ENCODE measurements around the gene COMTD1.

The COMTD1 gene

DNA sequence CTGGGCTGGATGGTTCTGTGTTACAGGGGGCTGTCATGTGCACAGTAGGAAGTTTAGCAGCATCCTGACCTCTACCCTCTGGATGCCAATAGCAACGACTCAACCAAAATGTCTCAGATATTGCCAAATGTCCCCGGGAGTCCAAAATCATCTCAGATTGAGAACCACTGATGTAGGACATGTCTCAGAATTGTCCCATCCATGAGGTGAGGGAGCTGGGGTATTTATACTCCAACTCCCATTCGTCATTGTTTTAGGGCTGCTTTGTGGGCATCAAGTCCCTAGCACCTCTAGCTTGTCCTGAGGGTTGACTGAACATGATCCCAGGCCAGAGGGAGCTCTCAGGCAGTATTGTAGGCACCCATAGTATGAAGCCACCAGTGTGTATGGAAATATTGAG lies 25.2 kb upstream of the COMTD1 start:
- peaks cover 6% of the 10 kb centered on the region for H3K9me3 Mint-ChIP-seq
- H3K27ac Mint-ChIP-seq, result no peak overlapping the region

DNA sequence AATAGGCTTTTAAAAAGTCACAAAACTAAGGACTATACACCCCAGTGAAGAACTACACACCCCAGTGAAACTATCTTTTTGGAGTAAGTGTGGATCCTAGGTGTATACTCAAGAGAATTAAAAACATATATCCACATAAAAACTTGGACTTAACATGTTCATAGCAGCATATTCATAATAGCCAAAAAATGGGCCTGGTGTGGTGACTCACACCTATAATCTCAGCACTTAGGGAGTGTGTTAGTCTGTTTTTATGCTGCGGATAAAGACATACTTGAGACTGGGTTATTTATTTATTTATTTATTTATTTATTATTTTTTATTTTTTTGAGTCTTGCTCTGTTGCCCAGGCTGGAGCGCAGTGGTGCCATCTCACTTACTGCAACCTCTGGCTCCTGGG lies 19.0 kb upstream of the COMTD1 start:
- no peak overlapping the region for H3K4me3 Mint-ChIP-seq
- no peaks in the 10 kb centered on the region for H3K4me1 Mint-ChIP-seq (ENCODE audit: low read depth)
- H3K27ac Mint-ChIP-seq, result no peak overlapping the region
- DNase-seq, result no peak
- H3K27me3 Mint-ChIP-seq, result no peaks in the 10 kb centered on the region
- H3K9me3 Mint-ChIP-seq, result peaks cover 22% of the 10 kb centered on the region
- no peaks in the 10 kb centered on the region for H3K36me3 Mint-ChIP-seq (ENCODE audit: low read depth)

More for the DNA sequence above, 25.2 kb upstream of the COMTD1 start:
- no peak for DNase-seq
- Mint-ChIP-seq H3K36me3 (ENCODE audit: low read depth) (no peaks in the 10 kb centered on the region), H3K4me1 (ENCODE audit: low read depth) (no peaks in the 10 kb centered on the region), H3K4me3 (no peak overlapping the region), H3K27me3 (no peaks in the 10 kb centered on the region)

DNA sequence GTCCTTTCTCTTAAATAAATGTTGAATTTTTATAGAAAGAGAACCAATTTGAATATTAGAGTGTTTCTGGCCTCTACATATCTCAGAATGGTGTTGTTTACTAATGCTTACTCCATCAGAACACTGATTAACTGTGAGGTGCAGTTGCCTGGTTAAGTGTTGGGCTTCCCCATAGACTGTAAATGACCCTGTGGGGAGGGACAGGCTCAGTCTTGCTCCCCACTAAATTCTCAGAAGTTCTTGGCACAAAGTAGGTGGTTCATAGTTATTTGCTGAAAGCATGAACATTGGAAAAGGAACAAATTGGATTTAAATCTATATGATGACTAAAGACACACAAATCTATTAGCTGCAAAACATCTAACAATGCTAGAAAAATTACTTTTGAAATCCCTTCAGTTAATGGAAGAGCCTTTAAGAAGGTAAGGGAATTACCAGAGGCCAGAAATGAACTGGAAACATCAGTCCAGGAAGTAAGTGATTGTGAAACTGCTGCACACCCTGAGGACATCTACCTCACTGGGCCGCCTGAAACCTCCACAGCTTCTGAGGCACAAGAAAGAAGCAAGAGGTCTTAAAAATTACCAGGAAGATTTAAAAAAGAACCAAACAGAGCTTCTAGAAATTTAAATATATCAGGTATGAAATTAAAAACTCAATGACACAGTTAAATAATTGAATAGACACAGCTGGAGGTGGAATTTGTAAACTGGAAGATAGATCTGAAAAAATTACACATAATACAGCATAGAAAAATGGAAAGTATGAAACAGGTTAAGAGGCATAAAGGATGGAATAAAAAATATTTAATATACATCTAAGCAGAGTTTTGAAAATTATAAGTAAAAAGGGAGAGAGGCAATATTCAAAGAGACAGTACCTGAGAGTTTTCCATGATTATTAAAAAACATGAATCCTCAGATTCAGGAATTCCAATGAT lies 17.8 kb upstream of the COMTD1 start:
- DNase-seq, result no peak
- no peaks in the 10 kb centered on the region for H3K36me3 Mint-ChIP-seq (ENCODE audit: low read depth)
- peaks cover 22% of the 10 kb centered on the region for H3K9me3 Mint-ChIP-seq
- no peaks in the 10 kb centered on the region for H3K27me3 Mint-ChIP-seq
- H3K4me1 Mint-ChIP-seq (ENCODE audit: low read depth), result no peaks in the 10 kb centered on the region
- no peak overlapping the region for H3K27ac Mint-ChIP-seq
- H3K4me3 Mint-ChIP-seq, result no peak overlapping the region

DNA sequence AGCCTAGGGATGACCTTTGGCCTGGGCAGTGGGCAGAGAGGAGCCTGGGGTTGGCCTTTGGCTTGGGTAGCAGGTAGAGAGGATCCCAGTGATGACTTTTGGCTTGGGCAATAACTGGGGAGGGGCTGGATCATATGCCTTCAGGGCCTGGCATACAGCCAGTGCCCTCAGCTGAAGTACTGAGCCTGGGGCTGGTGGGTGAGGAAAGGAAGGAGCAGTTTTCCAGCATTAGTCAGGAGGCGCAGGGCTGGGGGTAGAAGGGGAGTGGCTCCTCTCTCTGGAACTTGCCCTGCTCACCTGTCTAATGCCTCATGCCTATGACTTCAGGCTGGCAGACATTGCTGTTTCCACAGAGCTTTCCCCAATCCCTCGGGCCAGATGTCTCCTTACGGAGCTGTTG lies 15.2 kb upstream of the COMTD1 start:
- no peak for DNase-seq
- Mint-ChIP-seq H3K36me3 (ENCODE audit: low read depth) (no peaks in the 10 kb centered on the region), H3K4me3 (no peak overlapping the region), H3K9me3 (peaks cover 22% of the 10 kb centered on the region), H3K27ac (no peak overlapping the region), H3K4me1 (ENCODE audit: low read depth) (no peaks in the 10 kb centered on the region), H3K27me3 (no peaks in the 10 kb centered on the region)

DNA sequence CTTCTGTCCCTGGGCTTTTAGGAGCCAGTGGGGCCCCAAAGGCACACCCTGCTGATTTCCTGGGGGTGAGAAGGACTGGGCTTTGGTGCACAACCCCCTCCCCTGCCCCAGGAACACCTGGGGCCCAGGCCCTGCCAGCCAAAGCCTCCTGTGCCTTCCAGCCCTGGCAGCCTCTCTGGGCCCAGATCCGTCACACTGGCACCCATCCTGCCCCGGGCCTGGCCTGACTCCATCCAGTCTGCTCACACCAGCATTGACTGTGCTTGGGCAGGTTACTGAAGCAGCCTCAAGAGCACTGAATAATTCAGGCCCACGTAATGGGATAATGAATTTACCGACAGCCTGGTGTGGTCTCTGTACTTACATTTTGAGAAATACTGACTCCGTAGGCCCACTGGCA lies 12.0 kb upstream of the COMTD1 start:
- no peaks in the 10 kb centered on the region for H3K4me1 Mint-ChIP-seq (ENCODE audit: low read depth)
- H3K4me3 Mint-ChIP-seq, result no peak overlapping the region
- no peaks in the 10 kb centered on the region for H3K27me3 Mint-ChIP-seq
- no peak overlapping the region for H3K27ac Mint-ChIP-seq
- peaks cover 7% of the 10 kb centered on the region for H3K9me3 Mint-ChIP-seq
- no peaks in the 10 kb centered on the region for H3K36me3 Mint-ChIP-seq (ENCODE audit: low read depth)
- no peak for DNase-seq

DNA sequence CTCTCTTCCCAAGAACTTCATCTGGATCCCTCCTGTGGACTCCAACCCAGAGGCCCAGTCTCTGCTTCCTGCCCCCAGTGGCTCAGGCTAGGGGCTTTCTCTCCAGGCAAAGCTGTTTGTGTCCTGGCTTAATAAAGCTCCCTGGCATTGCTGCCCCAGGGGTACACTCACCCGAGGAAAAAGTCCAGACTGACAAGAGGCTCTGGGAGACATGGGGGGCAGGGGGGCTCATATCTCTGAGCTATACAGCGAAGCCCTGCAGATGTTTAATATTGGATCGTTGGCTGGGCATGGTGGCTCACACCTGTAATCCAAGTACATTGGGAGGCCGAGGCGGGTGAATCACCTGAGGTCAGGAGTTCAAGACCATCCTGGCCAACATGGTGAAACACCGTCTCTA lies 10.7 kb upstream of the COMTD1 start:
- H3K4me1 Mint-ChIP-seq (ENCODE audit: low read depth), result no peaks in the 10 kb centered on the region
- no peak for DNase-seq
- no peaks in the 10 kb centered on the region for H3K36me3 Mint-ChIP-seq (ENCODE audit: low read depth)
- no peaks in the 10 kb centered on the region for H3K9me3 Mint-ChIP-seq
- no peak overlapping the region for H3K27ac Mint-ChIP-seq
- H3K4me3 Mint-ChIP-seq, result no peak overlapping the region
- no peaks in the 10 kb centered on the region for H3K27me3 Mint-ChIP-seq

DNA sequence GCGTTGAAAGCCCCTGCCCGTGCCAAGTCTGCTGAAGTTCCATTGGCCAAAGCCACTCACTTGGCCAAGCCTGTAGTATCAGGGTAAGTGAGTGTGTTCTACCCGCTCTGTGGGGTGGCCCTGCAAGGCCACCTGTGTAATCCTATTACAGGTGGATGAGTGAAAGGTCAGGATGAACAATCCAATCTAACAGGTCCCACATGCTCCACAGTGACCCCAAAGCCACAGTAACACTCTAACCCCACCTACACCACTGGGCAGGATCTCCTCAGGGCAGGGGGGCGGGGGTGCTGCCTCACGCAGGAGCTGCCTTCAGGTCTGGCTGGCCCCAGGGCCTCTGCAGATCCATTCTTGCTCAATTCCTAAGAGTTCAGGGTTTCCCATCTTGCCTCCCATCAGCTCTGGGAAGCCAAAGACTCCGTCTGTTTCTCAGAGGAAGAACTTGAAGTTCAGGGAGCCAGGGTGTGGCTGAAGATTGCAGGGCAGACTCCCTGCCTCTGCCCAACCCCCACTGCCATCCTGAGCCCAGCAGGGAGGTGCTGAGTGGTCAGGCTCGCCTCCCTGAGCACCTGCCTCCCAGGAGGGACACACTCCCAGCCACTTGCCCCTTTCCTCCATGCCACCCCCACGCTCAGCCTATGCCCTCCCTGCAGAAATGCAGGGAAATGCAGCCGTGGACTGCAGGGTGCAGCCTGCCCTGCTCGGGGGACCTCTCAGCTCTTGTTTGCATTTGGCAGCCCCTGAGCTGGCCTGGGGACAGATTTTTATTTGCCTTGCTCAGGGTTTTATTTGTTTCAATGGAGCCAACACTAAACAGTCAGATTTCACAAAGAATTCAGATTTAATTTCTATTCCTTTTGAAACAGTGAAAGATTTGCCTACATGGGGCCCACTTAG lies 9.8 kb upstream of the COMTD1 start:
- Mint-ChIP-seq H3K36me3 (ENCODE audit: low read depth) (no peaks in the 10 kb centered on the region), H3K4me1 (ENCODE audit: low read depth) (no peaks in the 10 kb centered on the region), H3K4me3 (no peak overlapping the region), H3K27me3 (no peaks in the 10 kb centered on the region), H3K27ac (no peak overlapping the region), H3K9me3 (no peaks in the 10 kb centered on the region)
- no peak for DNase-seq

DNA sequence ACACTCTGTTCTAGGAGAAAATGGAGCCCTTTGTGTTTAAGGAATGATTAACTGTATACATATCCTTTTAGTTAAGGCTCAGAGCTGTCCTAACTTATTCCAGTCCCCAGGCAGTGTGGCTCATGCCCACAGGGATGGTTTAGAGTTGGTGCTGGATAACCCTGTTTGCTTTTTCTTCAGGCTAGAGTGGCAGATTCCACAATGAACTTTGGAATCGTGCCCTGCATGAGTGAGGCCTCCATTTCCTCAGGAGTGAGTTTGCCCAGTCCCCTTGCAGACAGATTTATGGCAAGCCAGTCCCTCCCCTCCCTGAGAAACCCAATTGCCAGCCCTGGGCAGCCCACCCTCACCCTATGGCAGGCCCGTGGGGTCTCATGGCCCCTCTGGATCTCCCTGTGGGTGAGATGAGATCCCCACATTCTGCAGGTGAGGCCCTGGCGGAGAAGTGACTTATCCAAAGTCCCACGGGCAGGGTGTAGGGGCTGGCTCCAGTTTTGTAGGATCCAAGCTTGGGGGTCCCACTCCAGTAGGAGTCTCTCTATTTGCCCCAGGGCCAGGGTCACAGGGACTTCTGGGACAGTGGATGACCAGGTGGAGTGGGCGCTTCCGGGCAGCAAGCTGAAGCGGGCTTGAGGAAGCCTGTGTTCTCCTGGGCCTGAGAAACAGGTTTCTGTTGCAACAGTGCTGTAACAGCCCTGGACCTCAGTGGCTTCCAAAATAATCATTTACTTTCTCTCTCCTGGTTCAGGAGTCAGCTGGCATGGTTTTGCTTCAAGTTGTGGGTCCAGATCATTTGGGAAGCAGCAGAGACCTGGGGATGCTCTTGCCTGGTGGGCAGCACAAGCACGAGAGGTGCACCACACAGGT lies 9.0 kb upstream of the COMTD1 start:
- H3K27me3 Mint-ChIP-seq, result no peaks in the 10 kb centered on the region
- H3K4me1 Mint-ChIP-seq (ENCODE audit: low read depth), result no peaks in the 10 kb centered on the region
- no peak for DNase-seq
- no peak overlapping the region for H3K4me3 Mint-ChIP-seq
- H3K36me3 Mint-ChIP-seq (ENCODE audit: low read depth), result no peaks in the 10 kb centered on the region
- H3K9me3 Mint-ChIP-seq, result no peaks in the 10 kb centered on the region
- H3K27ac Mint-ChIP-seq, result no peak overlapping the region

DNA sequence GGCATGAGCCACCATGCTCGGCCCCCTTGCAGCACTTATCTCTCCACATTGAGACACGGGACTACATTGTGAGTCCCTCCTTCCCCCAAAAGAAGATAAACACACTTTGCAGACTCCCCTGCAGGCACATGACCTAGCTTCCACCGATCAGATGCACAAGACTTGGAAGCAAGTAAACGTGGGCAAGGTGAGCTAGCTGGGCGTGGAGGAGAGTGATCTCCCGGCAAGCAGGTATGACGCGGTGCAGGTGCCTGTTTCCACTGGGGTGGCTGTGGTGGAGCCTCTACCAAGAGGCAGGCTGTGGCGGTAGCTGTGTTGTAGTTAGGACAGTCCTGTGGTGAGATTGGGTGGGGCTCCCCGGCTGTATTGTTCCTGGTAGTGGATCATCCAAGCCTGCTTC lies 7.7 kb upstream of the COMTD1 start:
- Mint-ChIP-seq H3K4me3 (no peak overlapping the region), H3K36me3 (ENCODE audit: low read depth) (no peaks in the 10 kb centered on the region), H3K4me1 (ENCODE audit: low read depth) (no peaks in the 10 kb centered on the region), H3K9me3 (no peaks in the 10 kb centered on the region), H3K27me3 (no peaks in the 10 kb centered on the region), H3K27ac (no peak overlapping the region)
- DNase-seq, result peak; percentile 21

DNA sequence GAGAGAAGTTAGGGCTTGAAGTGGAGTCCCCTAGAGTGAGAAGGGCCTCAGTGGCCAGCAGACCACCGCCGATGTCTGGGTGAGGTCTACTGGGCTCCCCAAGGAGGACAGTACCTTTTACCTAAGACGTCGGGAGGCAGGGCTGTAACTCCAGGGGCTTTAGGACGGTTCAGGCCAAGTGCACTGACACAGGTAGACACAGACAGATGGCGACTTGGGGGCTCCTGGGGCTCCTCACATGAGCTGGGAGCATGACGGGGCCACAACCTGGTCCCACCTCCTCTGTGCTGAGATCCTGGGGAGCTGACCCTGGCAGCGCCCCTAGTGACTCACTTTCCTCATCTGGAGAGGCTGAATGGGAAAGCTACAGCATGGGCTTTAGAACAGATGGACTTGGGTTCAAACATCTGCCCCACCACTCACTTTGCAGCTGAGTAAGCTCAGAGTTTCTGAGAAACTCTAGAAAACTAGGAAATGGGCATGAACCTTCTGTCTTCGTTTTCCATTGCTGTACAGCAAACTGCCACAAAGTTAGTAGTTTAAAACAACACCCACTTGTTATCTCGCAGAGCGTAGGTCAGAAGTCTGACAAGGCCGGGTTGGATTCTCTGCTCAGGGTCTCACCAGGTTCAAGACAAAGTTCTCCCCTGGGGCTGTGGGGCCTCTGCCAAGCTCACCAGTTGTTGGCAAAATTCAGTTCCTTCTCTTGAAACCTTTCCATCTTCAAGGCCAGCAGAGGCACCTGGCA lies 4.7 kb upstream of the COMTD1 start:
- peak; percentile 21 for DNase-seq
- H3K36me3 Mint-ChIP-seq (ENCODE audit: low read depth), result no peaks in the 10 kb centered on the region
- no peaks in the 10 kb centered on the region for H3K9me3 Mint-ChIP-seq
- H3K4me1 Mint-ChIP-seq (ENCODE audit: low read depth), result peaks cover 6% of the 10 kb centered on the region
- no peaks in the 10 kb centered on the region for H3K27me3 Mint-ChIP-seq
- no peak overlapping the region for H3K27ac Mint-ChIP-seq
- H3K4me3 Mint-ChIP-seq, result no peak overlapping the region

DNA sequence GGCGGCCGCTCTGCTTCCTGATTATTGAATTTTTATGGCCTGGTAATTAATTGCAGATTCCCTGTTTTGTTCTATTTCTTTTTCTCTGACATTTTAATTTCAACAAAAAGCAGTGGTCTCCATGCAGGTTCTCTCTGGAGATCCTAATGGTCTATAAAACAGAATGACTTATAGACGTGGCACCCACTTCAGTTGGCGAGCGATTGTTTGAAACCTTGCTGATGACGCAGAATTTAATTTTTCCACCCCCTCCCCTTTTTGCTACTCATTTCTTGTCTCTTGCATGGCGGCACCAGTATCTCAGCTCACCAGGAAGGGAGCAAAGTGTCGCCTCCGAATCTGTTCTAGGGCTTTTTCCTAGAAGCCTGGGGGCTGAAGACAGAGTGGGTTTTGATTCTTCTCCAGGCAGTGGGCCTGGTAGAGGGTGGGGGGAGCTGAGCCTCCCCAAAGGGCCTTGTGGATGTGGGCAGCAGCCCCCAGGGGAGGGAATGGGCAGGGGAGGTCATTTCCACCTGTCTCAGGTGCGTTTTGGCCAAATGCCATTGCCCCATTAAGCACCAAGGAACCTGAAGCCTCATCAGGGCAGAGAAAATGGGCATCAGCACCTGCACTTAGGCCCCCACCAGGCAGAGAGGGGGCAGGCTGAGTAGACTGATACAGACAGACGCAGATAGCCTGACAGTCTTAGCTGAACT lies 3.5 kb upstream of the COMTD1 start:
- Mint-ChIP-seq H3K4me1 (ENCODE audit: low read depth) (peaks cover 6% of the 10 kb centered on the region), H3K4me3 (no peak overlapping the region), H3K27ac (no peak overlapping the region), H3K36me3 (ENCODE audit: low read depth) (no peaks in the 10 kb centered on the region), H3K9me3 (no peaks in the 10 kb centered on the region), H3K27me3 (no peaks in the 10 kb centered on the region)
- no peak for DNase-seq

DNA sequence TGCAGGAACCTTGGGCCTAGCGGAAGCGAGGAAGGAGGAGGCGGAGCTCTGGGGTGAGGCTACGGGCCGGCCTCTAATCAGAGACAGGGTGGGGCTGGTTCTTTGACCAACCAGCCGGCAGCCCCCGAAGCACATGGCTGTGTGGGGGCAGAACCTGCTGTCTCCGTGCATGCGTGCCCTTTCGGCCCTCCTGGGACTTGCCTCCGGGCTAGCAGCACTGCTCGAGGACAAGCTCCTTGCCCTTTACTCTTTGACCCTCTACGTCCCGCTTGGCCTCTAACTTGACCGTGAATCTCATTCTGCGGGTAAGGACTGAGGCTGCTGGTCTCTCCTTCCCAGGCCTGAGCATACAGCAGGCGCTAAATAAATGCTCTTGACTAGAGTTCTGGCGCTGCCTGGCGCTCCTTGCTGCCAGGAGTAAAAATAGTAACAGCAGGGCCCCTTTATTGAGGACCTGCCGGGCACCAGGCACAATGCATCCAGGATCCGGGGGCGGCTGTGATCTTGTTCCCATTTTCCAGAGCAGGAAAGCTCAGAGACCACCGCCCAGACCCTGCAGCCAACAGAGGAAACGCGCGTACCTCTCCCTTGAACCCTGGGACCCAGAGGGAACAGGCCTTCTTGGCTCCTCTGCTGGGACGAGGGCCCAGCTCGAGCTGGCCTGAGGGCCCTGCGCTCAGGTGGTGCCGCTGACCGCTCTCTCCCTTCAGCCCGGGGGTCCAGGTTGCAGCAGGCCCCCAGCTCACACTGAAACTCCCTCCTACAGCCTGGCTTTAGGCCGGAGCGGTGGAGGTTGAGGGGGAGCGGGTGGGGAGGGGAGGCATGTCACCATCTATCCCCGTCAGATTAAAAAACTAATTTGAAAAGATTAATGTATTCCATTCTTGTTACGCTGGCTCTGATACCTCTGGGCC lies 2.7 kb upstream of the COMTD1 start:
- Mint-ChIP-seq H3K4me3 (no peak overlapping the region), H3K27ac (no peak overlapping the region)

More for the DNA sequence above, 2.7 kb upstream of the COMTD1 start:
- peaks cover 11% of the 10 kb centered on the region for H3K4me1 Mint-ChIP-seq (ENCODE audit: low read depth)
- H3K36me3 Mint-ChIP-seq (ENCODE audit: low read depth), result peaks cover 6% of the 10 kb centered on the region
- H3K27me3 Mint-ChIP-seq, result no peaks in the 10 kb centered on the region
- H3K9me3 Mint-ChIP-seq, result no peaks in the 10 kb centered on the region
- no peak for DNase-seq

All from activated T-cell treated with anti-CD3 and anti-CD28 coated beads, Interleukin-2, amount 50 U/mL, for 24 hours (primary cell).